Stomach (tissue), 4 donors: ENCODE measurements around the gene TOM1.

ENCODE experiments used
- CTCF ChIP-seq, 7 experiments: fragments of 450-650 bp in 4 of 7; fragments of 200-600 bp in 3 of 7; sonication (generic) in 3 of 7; IDR thresholded peaks; one replicate each; pipeline ENCODE4 v1.5.1; 2016 to 2019; ENCODE audit warnings: antibody characterized with exemption in 7 of 7, control low read depth in 2 of 7, mild to moderate bottlenecking in 1 of 7
- POLR2A ChIP-seq, 4 donors: fragments of 450-650 bp; IDR thresholded peaks; one replicate each; pipeline ENCODE4 v1.6.1; 2016; ENCODE audit warnings: antibody characterized with exemption in 4 of 4, control low read depth in 2 of 4, mild to moderate bottlenecking in 1 of 4, moderate library complexity in 1 of 4

DNA sequence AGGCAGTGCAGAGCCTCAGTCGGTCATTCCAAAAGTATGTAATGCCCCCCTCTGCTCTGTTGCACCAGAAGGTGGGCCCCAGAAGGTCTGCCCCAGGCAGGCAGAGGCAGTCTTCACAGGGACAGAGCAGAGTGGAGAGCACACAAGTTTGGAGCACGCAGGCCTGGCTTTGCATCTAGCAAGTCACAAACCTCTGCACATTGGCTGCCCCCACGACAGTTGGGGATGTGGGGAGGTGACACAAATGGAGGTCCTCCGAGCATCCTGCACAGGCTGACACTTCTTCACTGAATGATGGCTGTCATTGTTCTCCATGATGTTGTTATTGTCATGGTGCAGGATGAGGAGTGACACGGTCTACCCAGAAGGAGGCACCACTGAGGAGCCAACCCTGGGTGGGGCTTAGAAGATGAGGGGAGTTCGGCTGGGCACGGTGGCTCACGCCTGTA, 11.9 kb downstream of the TOM1 start:
- TF ChIP-seq POLR2A (IDR thresholded peaks at IDR 0.05): no peak
- no peak for TF ChIP-seq CTCF (IDR thresholded peaks at IDR 0.05)
